Stimulated activated naive B cell treated with anti-CD40 and anti-IgM and Interleukin-4, amounts not matched to agents 10 μg/mL and 1 μg/mL and 100 μg/mL, for 72 hours (primary cell): Measurements from ENCODE around the gene ADCY6.
"Not testable (repeated sequence)": the region's sequence is repeated elsewhere in the genome, so short reads cannot be mapped to it uniquely, and the experiment has no call there.

Experiments used
- ATAC-seq, 2 donors: fragments of 150-1000 bp; cut with Tn5 transposase; replicated peaks; 2 replicates each; pipeline ENCODE4 v1.10.0; 2021; ENCODE audit warnings: moderate library complexity in 1 of 2
- DNase-seq: peaks from one replicate; pipeline ENCODE4 v3.0.0; 2021
- H3K27ac Mint-ChIP-seq: one replicate; pipeline ENCODE4 v1.8.0; 2022; ENCODE audit warnings: mild to moderate bottlenecking, mixed read lengths
- H3K27me3 Mint-ChIP-seq, 2 donors: one replicate each; pipeline ENCODE4 v1.8.0; 2022; ENCODE audit warnings: mixed read lengths in 2 of 2
- H3K36me3 Mint-ChIP-seq, 2 donors: one replicate each; pipeline ENCODE4 v1.8.0; 2022; ENCODE audit warnings: mixed read lengths in 2 of 2, mild to moderate bottlenecking in 1 of 2
- H3K4me1 Mint-ChIP-seq, 2 donors: one replicate each; pipeline ENCODE4 v1.8.0; 2022; ENCODE audit warnings: mixed read lengths in 2 of 2, mild to moderate bottlenecking in 1 of 2
- H3K4me3 Mint-ChIP-seq, 2 donors: one replicate each; pipeline ENCODE4 v1.8.0; 2022; ENCODE audit warnings: mild to moderate bottlenecking in 2 of 2, mixed read lengths in 2 of 2, moderate library complexity in 1 of 2
- H3K9me3 Mint-ChIP-seq, 2 donors: one replicate each; pipeline ENCODE4 v1.8.0; 2022; ENCODE audit warnings: mixed read lengths in 2 of 2, mild to moderate bottlenecking in 1 of 2

ADCY6 gene

GRCh38 chr12:48720171-48720570 is 68.7 kb downstream of the ADCY6 start:
- H3K27me3 Mint-ChIP-seq: peaks cover 0 to 14% of the 10 kb centered on the region in 2 donors
- not testable (repeated sequence) for DNase-seq, H3K4me3 Mint-ChIP-seq, H3K27ac Mint-ChIP-seq, ATAC-seq
- H3K36me3 Mint-ChIP-seq: peaks cover 21 to 23% of the 10 kb centered on the region in 2 donors
- peaks cover 4 to 18% of the 10 kb centered on the region in 2 donors for H3K4me1 Mint-ChIP-seq
- H3K9me3 Mint-ChIP-seq: peaks cover 18 to 19% of the 10 kb centered on the region in 2 donors

- H3K27ac Mint-ChIP-seq: not testable (repeated sequence)
These were observed 69.9 kb downstream of the ADCY6 start for GRCh38 chr12:48719002-48719401.

DNA sequence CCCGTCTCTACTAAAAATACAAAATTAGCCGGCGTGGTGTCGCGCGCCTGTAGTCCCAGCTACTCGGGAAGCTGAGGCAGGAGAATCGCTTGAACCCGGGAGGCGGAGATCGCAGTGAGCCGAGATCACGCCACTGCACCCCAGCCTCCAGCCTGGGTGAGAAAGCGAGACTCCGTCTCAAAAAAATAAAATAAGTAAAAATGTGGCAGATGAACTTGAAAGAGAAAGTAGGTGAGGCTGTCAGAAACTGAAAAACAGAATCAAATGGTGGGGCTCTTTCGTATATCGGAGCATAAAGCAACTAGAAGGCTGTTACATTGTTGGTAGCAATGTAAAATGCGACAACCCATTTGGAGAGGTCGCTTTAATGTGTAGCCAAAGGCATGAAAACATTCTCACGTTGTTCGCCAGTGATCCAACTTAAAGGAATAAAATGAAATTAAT is 71.6 kb downstream of the ADCY6 start:
- peaks cover 18 to 19% of the 10 kb centered on the region in 2 donors for H3K9me3 Mint-ChIP-seq
- H3K4me3 Mint-ChIP-seq: peak overlapping the region; percentile 85 to 90
- H3K27me3 Mint-ChIP-seq: peaks cover 0 to 7% of the 10 kb centered on the region in 2 donors
- peak overlapping the region; percentile 99 for H3K27ac Mint-ChIP-seq
- H3K36me3 Mint-ChIP-seq: peaks cover 36 to 37% of the 10 kb centered on the region in 2 donors
- H3K4me1 Mint-ChIP-seq: peaks cover 15 to 35% of the 10 kb centered on the region in 2 donors
- DNase-seq: no peak
- ATAC-seq: no peak

More at GRCh38 chr12:48719002-48719401, 69.9 kb downstream of the ADCY6 start:
- peaks cover 26 to 28% of the 10 kb centered on the region in 2 donors for H3K36me3 Mint-ChIP-seq
- peaks cover 18 to 19% of the 10 kb centered on the region in 2 donors for H3K9me3 Mint-ChIP-seq
- ATAC-seq, H3K4me3 Mint-ChIP-seq, DNase-seq: not testable (repeated sequence)
- H3K4me1 Mint-ChIP-seq: peaks cover 9 to 25% of the 10 kb centered on the region in 2 donors
- H3K27me3 Mint-ChIP-seq: peaks cover 0 to 14% of the 10 kb centered on the region in 2 donors

DNA sequence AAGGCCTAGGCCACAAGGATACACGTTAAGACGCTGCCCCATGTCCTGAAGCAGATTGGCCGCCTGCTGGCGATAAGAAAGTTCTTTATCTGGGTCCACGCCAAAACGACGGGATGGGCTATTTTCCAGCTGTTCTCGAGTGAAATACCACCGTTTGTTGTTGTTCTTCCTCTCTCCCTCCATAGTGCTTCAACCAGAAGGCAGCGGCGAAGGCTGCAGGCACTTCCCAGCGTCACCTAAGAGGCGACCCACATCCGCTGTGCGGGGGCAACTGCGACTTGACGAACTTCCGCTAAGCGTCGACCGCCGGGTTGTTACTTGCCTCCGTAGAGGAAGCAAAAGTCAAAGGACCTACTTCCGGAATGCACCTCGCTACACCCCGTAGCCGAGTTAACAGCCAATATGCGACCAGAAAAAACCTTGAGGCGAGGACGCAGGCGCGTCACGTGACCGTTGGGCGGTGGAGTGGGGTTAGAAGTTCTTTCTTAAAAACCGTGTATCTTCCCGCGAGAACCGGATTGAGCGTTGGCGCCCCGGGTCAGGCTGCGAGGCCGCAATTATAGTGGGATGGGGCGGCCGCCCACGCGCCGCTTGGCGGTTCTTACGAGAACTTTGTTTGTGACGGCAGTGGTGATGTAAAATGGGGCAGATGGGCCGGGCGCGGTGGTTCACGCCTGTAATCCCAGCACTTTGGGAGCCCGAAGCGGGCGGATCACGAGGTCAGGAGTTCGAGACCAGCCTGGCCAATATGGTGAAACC is 72.2 kb downstream of the ADCY6 start, which contains the start of gene CCNT1:
CCNT1 (minus strand) TSS at position 215 of the 759 bp plus-strand sequence; CDS start at position 183, 32 bp downstream.
- Mint-ChIP-seq H3K36me3 (peaks cover 37 to 39% of the 10 kb centered on the region in 2 donors), H3K4me1 (peaks cover 15 to 35% of the 10 kb centered on the region in 2 donors), H3K9me3 (peaks cover 18 to 19% of the 10 kb centered on the region in 2 donors), H3K27ac (peak within 1 kb of the TSS; percentile 99), H3K27me3 (peaks cover 0 to 7% of the 10 kb centered on the region in 2 donors), H3K4me3 (peak within 1 kb of the TSS; percentile 85 to 90)
- ATAC-seq (peak; percentile 97), DNase-seq (peak; percentile 99)
